LNCAP (cell line): ENCODE data around the gene DERL2.

Experiments
- CTCF ChIP-seq: fragments of 450-650 bp; IDR thresholded peaks from 2 replicates; pipeline ENCODE4 v1.5.1; 2017; ENCODE audit warnings: mild to moderate bottlenecking

Gene DERL2

GRCh38 chr17:5526821-5527598 lies 41.0 kb upstream of the DERL2 start:
- no peak for TF ChIP-seq CTCF

GRCh38 chr17:5523249-5523648 lies 37.3 kb upstream of the DERL2 start:
- no peak for TF ChIP-seq CTCF

- no peak for TF ChIP-seq CTCF
These were observed 36.5 kb upstream of the DERL2 start for GRCh38 chr17:5522476-5522875.

GRCh38 chr17:5516060-5516792 lies 30.2 kb upstream of the DERL2 start:
- no peak for TF ChIP-seq CTCF

- TF ChIP-seq CTCF, result no peak
These were observed 29.0 kb upstream of the DERL2 start for GRCh38 chr17:5514976-5515375.

GRCh38 chr17:5513628-5514027 lies 27.6 kb upstream of the DERL2 start:
- TF ChIP-seq CTCF, result no peak

- no peak for TF ChIP-seq CTCF
These were observed 25.6 kb upstream of the DERL2 start for GRCh38 chr17:5511401-5512225.
